ENCODE measurements around the gene MOV10. TPM values are rescaled to one million over a fixed set of nuclear protein-coding genes. Genes with fewer than 3 reads are reported as not detected.

Gene MOV10
- total and polyA plus RNA-seq, 2 donors (not counting 1 experiment from before 2014, with no cell fraction given), result 31.0 to 46.2 TPM

GRCh38 chr1:112693821-112694220 is 19.4 kb downstream of the MOV10 start:
- POLR2A ChIA-PET, result interaction anchor here (0.6 kb wide), 1 partner anchor 18 kb away, joined by 4 read pairs; no protein-coding TSS in a partner anchor
- CTCF ChIA-PET, result no interaction called here
- no peaks in the 10 kb centered on the region for H4K20me1 ChIP-seq (ENCODE audit: control insufficient read depth, insufficient read depth, low read length, poor library complexity, severe bottlenecking)
- H3K4me1 Mint-ChIP-seq, result peaks cover under 1% of the 10 kb centered on the region
- H2AFZ ChIP-seq (ENCODE audit: insufficient read depth, low read depth, low read length, poor library complexity, severe bottlenecking), result no peak overlapping the region
- intact Hi-C loops (cut with micrococcal nuclease), result no loop called here
- no peak overlapping the region for H3K4me2 ChIP-seq (replicated peaks; ENCODE audit: low read depth, low read length, poor library complexity, severe bottlenecking)
- no peak overlapping the region for H3K4me3 ChIP-seq (ENCODE audit: control extremely low read depth in 1 of 5, extremely low read depth in 1 of 5, insufficient read depth in 1 of 5, low read depth in 2 of 5, low read length in 4 of 5)
- no peaks in the 10 kb centered on the region for H3K27me3 ChIP-seq (replicated peaks in 1 of 4; ENCODE audit: control extremely low read depth in 1 of 4, control insufficient read depth in 3 of 4, insufficient read depth in 4 of 4, low read length in 3 of 4)
- no peaks in the 10 kb centered on the region for H3K9me3 Mint-ChIP-seq (ENCODE audit: insufficient read depth)
- H3K4me3 Mint-ChIP-seq, result no peak overlapping the region
- no peak overlapping the region for H3K27ac ChIP-seq (ENCODE audit: low read length in 2 of 2)
- no peaks in the 10 kb centered on the region for H3K27me3 Mint-ChIP-seq
- H3K4me1 ChIP-seq (ENCODE audit: control insufficient read depth in 2 of 2, insufficient read depth in 2 of 2, low read length in 2 of 2), result peaks cover 0 to 1% of the 10 kb centered on the region in 2 donors
- ATAC-seq (ENCODE audit: low read depth), result no peak
- H3K9me3 ChIP-seq (ENCODE audit: control extremely low read depth in 1 of 3, control insufficient read depth in 2 of 3, insufficient read depth in 1 of 3, low read length in 2 of 3), result no peaks in the 10 kb centered on the region
- 98% methylated on average over 5 of the region's 6 CpGs for WGBS (ENCODE audit: insufficient coverage)
- TF ChIP-seq, protein P1, sequence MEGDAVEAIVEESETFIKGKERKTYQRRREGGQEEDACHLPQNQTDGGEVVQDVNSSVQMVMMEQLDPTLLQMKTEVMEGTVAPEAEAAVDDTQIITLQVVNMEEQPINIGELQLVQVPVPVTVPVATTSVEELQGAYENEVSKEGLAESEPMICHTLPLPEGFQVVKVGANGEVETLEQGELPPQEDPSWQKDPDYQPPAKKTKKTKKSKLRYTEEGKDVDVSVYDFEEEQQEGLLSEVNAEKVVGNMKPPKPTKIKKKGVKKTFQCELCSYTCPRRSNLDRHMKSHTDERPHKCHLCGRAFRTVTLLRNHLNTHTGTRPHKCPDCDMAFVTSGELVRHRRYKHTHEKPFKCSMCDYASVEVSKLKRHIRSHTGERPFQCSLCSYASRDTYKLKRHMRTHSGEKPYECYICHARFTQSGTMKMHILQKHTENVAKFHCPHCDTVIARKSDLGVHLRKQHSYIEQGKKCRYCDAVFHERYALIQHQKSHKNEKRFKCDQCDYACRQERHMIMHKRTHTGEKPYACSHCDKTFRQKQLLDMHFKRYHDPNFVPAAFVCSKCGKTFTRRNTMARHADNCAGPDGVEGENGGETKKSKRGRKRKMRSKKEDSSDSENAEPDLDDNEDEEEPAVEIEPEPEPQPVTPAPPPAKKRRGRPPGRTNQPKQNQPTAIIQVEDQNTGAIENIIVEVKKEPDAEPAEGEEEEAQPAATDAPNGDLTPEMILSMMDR (IDR thresholded peaks at IDR 0.05), result no peak
- TF ChIP-seq EZH2 (IDR thresholded peaks at IDR 0.05; ENCODE audit: borderline replicate concordance, insufficient read depth, low read depth, low read length, poor library complexity, severe bottlenecking), result no peak
- H3K36me3 ChIP-seq (replicated peaks in 1 of 2; ENCODE audit: control extremely low read depth in 1 of 2, control insufficient read depth in 1 of 2, extremely low read depth in 1 of 2, insufficient read depth in 2 of 2, low read length in 1 of 2), result peaks cover 0 to 22% of the 10 kb centered on the region in 2 experiments
- no peak overlapping the region for H3K9ac ChIP-seq (ENCODE audit: low read length)
- no peaks in the 10 kb centered on the region for H3K79me2 ChIP-seq (ENCODE audit: control insufficient read depth, insufficient read depth, low read length)
- DNase-seq, result no peak
- no peak overlapping the region for H3K27ac Mint-ChIP-seq

GRCh38 chr1:112694363-112694929 is 20.0 kb downstream of the MOV10 start:
- intact Hi-C loops (cut with micrococcal nuclease), result no loop called here
- H3K79me2 ChIP-seq (ENCODE audit: control insufficient read depth, insufficient read depth, low read length), result no peaks in the 10 kb centered on the region
- peaks cover 0 to 22% of the 10 kb centered on the region in 2 experiments for H3K36me3 ChIP-seq (replicated peaks in 1 of 2; ENCODE audit: control extremely low read depth in 1 of 2, control insufficient read depth in 1 of 2, extremely low read depth in 1 of 2, insufficient read depth in 2 of 2, low read length in 1 of 2)
- no peak overlapping the region for H2AFZ ChIP-seq (ENCODE audit: insufficient read depth, low read depth, low read length, poor library complexity, severe bottlenecking)
- ATAC-seq (ENCODE audit: low read depth), result no peak
- no peaks in the 10 kb centered on the region for H3K9me3 ChIP-seq (ENCODE audit: control extremely low read depth in 1 of 3, control insufficient read depth in 2 of 3, insufficient read depth in 1 of 3, low read length in 2 of 3)
- no peaks in the 10 kb centered on the region for H3K27me3 ChIP-seq (replicated peaks in 1 of 4; ENCODE audit: control extremely low read depth in 1 of 4, control insufficient read depth in 3 of 4, insufficient read depth in 4 of 4, low read length in 3 of 4)
- TF ChIP-seq EZH2 (IDR thresholded peaks at IDR 0.05; ENCODE audit: borderline replicate concordance, insufficient read depth, low read depth, low read length, poor library complexity, severe bottlenecking), result no peak
- TF ChIP-seq, protein P1 (IDR thresholded peaks at IDR 0.05), result no peak
- no peaks in the 10 kb centered on the region for H4K20me1 ChIP-seq (ENCODE audit: control insufficient read depth, insufficient read depth, low read length, poor library complexity, severe bottlenecking)
- no peak for DNase-seq
- no peak overlapping the region for H3K9ac ChIP-seq (ENCODE audit: low read length)
- POLR2A ChIA-PET, result no interaction called here
- H3K27ac Mint-ChIP-seq, result no peak overlapping the region
- no peak overlapping the region for H3K4me3 Mint-ChIP-seq
- peaks cover 4 to 7% of the 10 kb centered on the region in 2 donors for H3K4me1 ChIP-seq (ENCODE audit: control insufficient read depth in 2 of 2, insufficient read depth in 2 of 2, low read length in 2 of 2)
- H3K4me3 ChIP-seq (ENCODE audit: control extremely low read depth in 1 of 5, extremely low read depth in 1 of 5, insufficient read depth in 1 of 5, low read depth in 2 of 5, low read length in 4 of 5), result no peak overlapping the region
- no peak overlapping the region for H3K4me2 ChIP-seq (replicated peaks; ENCODE audit: low read depth, low read length, poor library complexity, severe bottlenecking)
- WGBS (ENCODE audit: insufficient coverage), result 96% methylated on average over 15 of the region's 15 CpGs
- H3K4me1 Mint-ChIP-seq, result peaks cover 6% of the 10 kb centered on the region
- H3K27ac ChIP-seq (ENCODE audit: low read length in 2 of 2), result no peak overlapping the region
- H3K9me3 Mint-ChIP-seq (ENCODE audit: insufficient read depth), result no peaks in the 10 kb centered on the region
- CTCF ChIA-PET, result interaction anchor here (0.6 kb wide), 1 partner anchor 133 kb away, joined by 4 read pairs; no protein-coding TSS in a partner anchor
- no peaks in the 10 kb centered on the region for H3K27me3 Mint-ChIP-seq
